Breast epithelium (tissue), 4 donors: ENCODE results near the gene C1GALT1. TPM values are rescaled to one million over a fixed set of nuclear protein-coding genes. Genes with fewer than 3 reads are reported as not detected.
"Not testable (repeated sequence)": the region's sequence is repeated elsewhere in the genome, so short reads cannot be mapped to it uniquely, and the experiment has no call there.

Experiments
- DNase-seq, 2 donors: peaks; one replicate each; pipeline ENCODE4 v3.0.0-alpha.2; 2019; ENCODE audit warnings: low spot score in 2 of 2
- H3K27ac ChIP-seq, 2 donors: fragments of 200-600 bp; sonication (generic) in 1 of 2; one replicate each; pipeline ENCODE4 v1.5.1; 2016 to 2019; ENCODE audit warnings: mild to moderate bottlenecking in 1 of 2
- H3K27me3 ChIP-seq, 2 donors: fragments of 200-600 bp; sonication (generic) in 1 of 2; one replicate each; pipeline versions ENCODE4 v1.5.1 to v1.6.0; 2017 to 2019; ENCODE audit warnings: control low read depth in 1 of 2, mild to moderate bottlenecking in 1 of 2
- H3K36me3 ChIP-seq: fragments of 200-600 bp; one replicate; pipeline ENCODE4 v1.5.1; 2019
- H3K4me1 ChIP-seq, 2 donors: fragments of 200-600 bp; sonication (generic); one replicate each; pipeline ENCODE4 v1.5.1; 2016 to 2019; ENCODE audit warnings: control low read depth in 1 of 2
- H3K4me3 ChIP-seq, 3 donors: fragments of 200-600 bp; sonication (generic); 1 replicate in 2 of 3; 2 replicates in 1 of 3; pipeline ENCODE4 v1.5.1; 2016 to 2019; ENCODE audit warnings: mild to moderate bottlenecking in 3 of 3, moderate library complexity in 2 of 3
- H3K9me3 ChIP-seq, 2 donors: fragments of 200-600 bp; sonication (generic) in 1 of 2; one replicate each; pipeline ENCODE4 v1.5.1; 2016 to 2019; ENCODE audit warnings: control low read depth in 1 of 2
- CTCF ChIP-seq, 3 donors: fragments of 450-650 bp; IDR thresholded peaks; one replicate each; pipeline ENCODE4 v1.5.1; 2016 to 2017; ENCODE audit warnings: antibody characterized with exemption in 3 of 3, mild to moderate bottlenecking in 3 of 3, moderate library complexity in 3 of 3
- POLR2A ChIP-seq: fragments of 450-650 bp; IDR thresholded peaks from one replicate; pipeline ENCODE4 v1.6.1; 2016; ENCODE audit warnings: antibody characterized with exemption, mild to moderate bottlenecking, moderate library complexity
- POLR2AphosphoS5 ChIP-seq, 3 donors: sonication (generic); formaldehyde crosslinking; IDR thresholded peaks; one replicate each; pipeline ENCODE4 v1.6.1; 2017; ENCODE audit warnings: antibody characterized with exemption in 3 of 3
- intact Hi-C: fragments of 100-400 bp; cut with DNase I; formaldehyde crosslinking; loops from one replicate; pipeline ENCODE4 v1.15.1; 2023; ENCODE audit warnings: low total_unique reads
- total RNA-seq, 3 donors: library from RNA; depleted of rRNA; stranded (reverse); fragments of >200 nt; gene quantifications; one replicate each; pipeline ENCODE4 v1.1.0, GENCODE V29; 2016

Gene C1GALT1
- total RNA-seq, 3 donors from 2014 or later: 30.8 to 35.5 (median 34.7) TPM

GRCh38 chr7:7151865-7152264 is 30.5 kb upstream of the C1GALT1 start:
- H3K4me1 ChIP-seq: no peaks in the 10 kb centered on the region
- no peak for DNase-seq
- no peak overlapping the region for H3K27ac ChIP-seq
- no peak overlapping the region for H3K4me3 ChIP-seq
- no peaks in the 10 kb centered on the region for H3K36me3 ChIP-seq
- TF ChIP-seq POLR2A: no peak
- no peak for TF ChIP-seq POLR2AphosphoS5 (IDR thresholded peaks at IDR 0.05)
- TF ChIP-seq CTCF (IDR thresholded peaks at IDR 0.05): no peak
- H3K27me3 ChIP-seq: no peaks in the 10 kb centered on the region
- intact Hi-C loops: no loop called here
- no peaks in the 10 kb centered on the region for H3K9me3 ChIP-seq

- TF ChIP-seq POLR2A (no peak), POLR2AphosphoS5 (IDR thresholded peaks at IDR 0.05) (no peak), CTCF (IDR thresholded peaks at IDR 0.05) (no peak)
- Histone ChIP-seq H3K27ac (no peak overlapping the region), H3K36me3 (no peaks in the 10 kb centered on the region), H3K4me1 (no peaks in the 10 kb centered on the region), H3K9me3 (no peaks in the 10 kb centered on the region), H3K4me3 (no peak overlapping the region), H3K27me3 (no peaks in the 10 kb centered on the region)
- no peak for DNase-seq
- intact Hi-C loops: no loop called here
Measured at GRCh38 chr7:7152315-7152714, 30.0 kb upstream of the C1GALT1 start.

GRCh38 chr7:7154355-7154754 is 28.0 kb upstream of the C1GALT1 start:
- H3K9me3 ChIP-seq, H3K4me1 ChIP-seq, H3K27ac ChIP-seq, H3K36me3 ChIP-seq, H3K27me3 ChIP-seq, intact Hi-C loops, DNase-seq, H3K4me3 ChIP-seq: not testable (repeated sequence)

- H3K27ac ChIP-seq: no peak overlapping the region
- no peak for TF ChIP-seq CTCF (IDR thresholded peaks at IDR 0.05)
- no peak for TF ChIP-seq POLR2AphosphoS5 (IDR thresholded peaks at IDR 0.05)
- no peak for TF ChIP-seq POLR2A
- no peaks in the 10 kb centered on the region for H3K36me3 ChIP-seq
- H3K9me3 ChIP-seq: no peaks in the 10 kb centered on the region
- no peaks in the 10 kb centered on the region for H3K4me1 ChIP-seq
- H3K27me3 ChIP-seq: no peaks in the 10 kb centered on the region
- intact Hi-C loops: no loop called here
- H3K4me3 ChIP-seq: no peak overlapping the region
- no peak for DNase-seq
Measured at GRCh38 chr7:7156663-7157062, 25.7 kb upstream of the C1GALT1 start.

GRCh38 chr7:7157177-7157886 is 25.0 kb upstream of the C1GALT1 start:
- Histone ChIP-seq H3K27me3 (no peaks in the 10 kb centered on the region), H3K4me3 (peak overlapping the region in 1 of 3 donors; percentile 0), H3K36me3 (no peaks in the 10 kb centered on the region), H3K9me3 (no peaks in the 10 kb centered on the region), H3K27ac (no peak overlapping the region), H3K4me1 (no peaks in the 10 kb centered on the region)
- intact Hi-C loops: no loop called here
- no peak for DNase-seq
- TF ChIP-seq POLR2AphosphoS5 (IDR thresholded peaks at IDR 0.05) (no peak), CTCF (IDR thresholded peaks at IDR 0.05) (no peak), POLR2A (no peak)
